A549 treated with RU486 at 1 μM for 4 hours (cell line): ENCODE results near the gene HCLS1. TPM values are rescaled to one million over a fixed set of nuclear protein-coding genes. Genes with fewer than 3 reads are reported as not detected.

Experiments used
- total RNA-seq: library from RNA; stranded (reverse); fragments of 200-300 nt; extraction: Qiagen RNA extraction; gene quantifications from 5 replicates; pipeline ENCODE4 v1.2.3, GENCODE V29; 2022; ENCODE audit warnings: low read depth

HCLS1 gene, protein sequence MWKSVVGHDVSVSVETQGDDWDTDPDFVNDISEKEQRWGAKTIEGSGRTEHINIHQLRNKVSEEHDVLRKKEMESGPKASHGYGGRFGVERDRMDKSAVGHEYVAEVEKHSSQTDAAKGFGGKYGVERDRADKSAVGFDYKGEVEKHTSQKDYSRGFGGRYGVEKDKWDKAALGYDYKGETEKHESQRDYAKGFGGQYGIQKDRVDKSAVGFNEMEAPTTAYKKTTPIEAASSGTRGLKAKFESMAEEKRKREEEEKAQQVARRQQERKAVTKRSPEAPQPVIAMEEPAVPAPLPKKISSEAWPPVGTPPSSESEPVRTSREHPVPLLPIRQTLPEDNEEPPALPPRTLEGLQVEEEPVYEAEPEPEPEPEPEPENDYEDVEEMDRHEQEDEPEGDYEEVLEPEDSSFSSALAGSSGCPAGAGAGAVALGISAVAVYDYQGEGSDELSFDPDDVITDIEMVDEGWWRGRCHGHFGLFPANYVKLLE
- total RNA-seq: 0.09 to 0.13 TPM in 2 of 5 replicates, not detected in the others

DNA sequence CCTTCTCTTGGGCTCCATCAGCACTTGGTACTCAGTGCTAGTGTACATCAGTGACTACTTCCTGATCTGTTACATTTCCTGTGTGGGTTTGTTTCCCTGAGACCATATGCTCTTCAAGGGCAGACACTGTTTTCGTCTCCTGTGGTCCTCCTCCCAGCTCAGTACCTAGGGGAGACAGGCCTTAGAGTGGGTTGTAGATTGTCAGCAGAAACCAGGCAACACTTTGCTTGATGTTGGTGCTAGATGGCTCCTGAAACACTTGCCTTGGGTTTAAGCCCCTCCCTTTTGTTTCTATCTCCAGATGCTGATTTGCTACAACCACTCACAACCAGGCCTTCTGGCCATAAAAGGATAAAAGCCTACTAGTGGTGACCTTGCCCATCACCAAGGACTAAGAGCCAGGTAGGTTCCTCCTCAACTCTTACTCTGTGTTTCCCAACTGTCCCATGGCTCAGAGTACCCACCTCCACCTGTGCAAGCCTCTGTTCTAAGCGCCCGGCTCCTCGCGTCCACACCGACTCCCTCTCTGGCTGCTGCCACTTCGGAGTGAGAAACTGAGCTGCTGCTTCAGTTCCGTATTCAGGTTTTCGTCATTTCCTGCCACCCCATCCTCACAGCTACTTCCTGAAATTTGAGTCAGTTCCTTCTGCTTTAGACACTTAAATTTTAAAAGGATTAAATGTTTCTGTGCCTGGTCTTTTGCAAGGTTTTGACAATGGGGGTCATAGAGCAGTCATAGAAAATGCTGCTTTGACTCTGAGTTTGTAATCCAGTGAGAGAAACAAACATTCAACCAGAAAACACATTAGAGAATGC is at the start of gene HCLS1:
Gene HCLS1 (minus strand): TSS at position 548 of the 816 bp plus-strand sequence. CDS start 2,556 bp downstream, outside the sequence.

DNA sequence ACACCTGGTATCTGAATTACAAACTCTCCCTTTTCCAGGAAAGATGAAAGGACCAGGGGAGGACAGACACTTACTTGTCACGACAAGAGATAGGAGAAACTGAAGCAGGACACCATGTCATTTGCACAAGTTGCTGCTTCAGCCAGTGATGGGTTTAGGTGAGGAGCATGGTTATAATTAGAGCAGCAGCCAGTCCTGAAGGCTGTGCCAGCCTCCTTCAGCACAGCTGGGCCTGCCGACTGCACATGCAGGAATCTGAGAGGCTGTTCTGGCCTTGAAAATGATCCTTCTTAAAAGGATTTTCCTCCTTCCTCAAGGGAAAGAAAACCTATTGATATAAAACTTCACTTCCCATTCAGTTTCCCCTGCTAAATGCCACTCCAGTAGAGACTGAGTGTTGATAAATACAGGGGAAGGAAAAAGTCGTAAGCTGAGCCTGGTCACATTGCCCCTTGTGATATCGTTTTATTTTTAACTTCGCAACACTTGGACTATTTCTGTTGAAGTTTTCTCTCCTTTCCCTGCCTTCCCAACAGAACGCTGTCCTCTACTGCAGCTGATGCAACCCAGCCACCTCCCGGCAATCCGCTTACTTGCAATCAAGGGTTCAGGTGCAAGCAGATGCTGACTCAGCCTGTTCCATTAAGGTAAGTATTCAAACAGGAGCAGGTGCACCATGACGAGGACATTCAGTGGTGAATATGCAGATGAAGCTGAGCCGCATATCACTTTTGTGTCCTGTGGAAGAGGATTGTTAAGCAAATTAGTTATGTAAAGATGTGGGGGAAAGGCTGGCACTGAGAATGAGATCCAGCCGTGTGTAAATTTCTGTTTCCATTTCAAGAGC is 67.6 kb downstream of the HCLS1 start, which contains the start of gene FBXO40:
Gene FBXO40 (plus strand): TSS at position 524 of the 847 bp plus-strand sequence. CDS start 27,197 bp downstream, outside the sequence.

Other genes starting within 250 kb of the HCLS1 start
- 6.1 to 7.4 TPM (median 6.3 TPM) in 5 replicates for gene POLQ, start 114.9 kb downstream of the HCLS1 start, total RNA-seq
- gene ARGFX, start 93.0 kb downstream of the HCLS1 start, total RNA-seq: not detected in 5 replicates
- not detected in 5 replicates for gene FBXO40, start 67.5 kb downstream of the HCLS1 start, total RNA-seq
- gene GOLGB1, start 88.8 kb upstream of the HCLS1 start, total RNA-seq: 15.8 to 21.2 TPM (median 17.0 TPM) in 5 replicates
- gene IQCB1, start 174.2 kb upstream of the HCLS1 start, total RNA-seq: 7.4 to 11.4 TPM (median 10.6 TPM) in 5 replicates
- gene EAF2, start 174.3 kb upstream of the HCLS1 start, total RNA-seq: 1.7 to 3.2 TPM (median 1.9 TPM) in 5 replicates
- 0.08 to 0.27 TPM (median 0.26 TPM) in 4 of 5 replicates, not detected in the other for gene SLC15A2, start 233.5 kb upstream of the HCLS1 start, total RNA-seq